UCSD-AML1 (cell line): ENCODE data around the gene FGF14.
"Not testable (repeated sequence)": the region's sequence is repeated elsewhere in the genome, so short reads cannot be mapped to it uniquely, and the experiment has no call there.

Source experiments
- DNase-seq: peaks from one replicate; lab custom pipeline; 2025; ENCODE audit not compliant: unreplicated experiment; lab: John Stamatoyannopoulos, UW

FGF14 gene

GRCh38 chr13:102139626-102140025 lies 262.2 kb downstream of the FGF14 start:
- DNase-seq = no peak

GRCh38 chr13:102138635-102139190 lies 263.1 kb downstream of the FGF14 start:
- DNase-seq = no peak

GRCh38 chr13:102137904-102138303 lies 263.9 kb downstream of the FGF14 start:
- not testable (repeated sequence) for DNase-seq

- no peak for DNase-seq
These were observed 265.0 kb downstream of the FGF14 start for GRCh38 chr13:102136735-102137296.

- DNase-seq = no peak
These were observed 269.0 kb downstream of the FGF14 start for GRCh38 chr13:102132777-102133295.

GRCh38 chr13:102131246-102131645 lies 270.6 kb downstream of the FGF14 start:
- no peak for DNase-seq

- DNase-seq = no peak
These were observed 273.5 kb downstream of the FGF14 start for GRCh38 chr13:102128216-102128810.

- no peak for DNase-seq
These were observed 274.7 kb downstream of the FGF14 start for GRCh38 chr13:102127153-102127552.

- no peak for DNase-seq
These were observed 279.7 kb downstream of the FGF14 start for GRCh38 chr13:102122147-102122546.

GRCh38 chr13:102117175-102117831 lies 284.5 kb downstream of the FGF14 start:
- DNase-seq = no peak

GRCh38 chr13:102103469-102103868 lies 298.4 kb downstream of the FGF14 start:
- DNase-seq = no peak

GRCh38 chr13:102100234-102100633 lies 301.6 kb downstream of the FGF14 start:
- no peak for DNase-seq

- no peak for DNase-seq
These were observed 304.1 kb downstream of the FGF14 start for GRCh38 chr13:102097708-102098107.

- not testable (repeated sequence) for DNase-seq
These were observed 308.6 kb downstream of the FGF14 start for GRCh38 chr13:102093288-102093687.

- DNase-seq = no peak
These were observed 310.6 kb downstream of the FGF14 start for GRCh38 chr13:102091231-102091630.

- no peak for DNase-seq
These were observed 311.3 kb downstream of the FGF14 start for GRCh38 chr13:102090532-102090931.

GRCh38 chr13:102089722-102090121 lies 312.1 kb downstream of the FGF14 start:
- DNase-seq = no peak

- DNase-seq = no peak
These were observed 312.7 kb downstream of the FGF14 start for GRCh38 chr13:102089177-102089576.

- no peak for DNase-seq
These were observed 328.6 kb downstream of the FGF14 start for GRCh38 chr13:102073251-102073650.

- no peak for DNase-seq
These were observed 330.1 kb downstream of the FGF14 start for GRCh38 chr13:102071711-102072110.

GRCh38 chr13:102068323-102068722 lies 333.5 kb downstream of the FGF14 start:
- DNase-seq = not testable (repeated sequence)
